Endothelial cell of umbilical vein (primary cell): Measurements from ENCODE around the gene ZNF181.

Experiments used
- EZH2 ChIP-seq: IDR thresholded peaks from 2 replicates; pipeline ENCODE4 v1.6.1; 2012; ENCODE audit warnings: borderline replicate concordance, low read depth, mild to moderate bottlenecking, moderate library complexity, low read length, inconsistent platforms; ENCODE audit not compliant: severe bottlenecking
- TF ChIP-seq, protein P1 (sequence below), 2 donors: IDR thresholded peaks; 1 replicate in 1 of 2; 2 replicates in 1 of 2; pipeline ENCODE4 v1.5.1; 2011; ENCODE audit warnings: low read length in 2 of 2, mild to moderate bottlenecking in 2 of 2, moderate library complexity in 2 of 2, control low read depth in 1 of 2, inconsistent platforms in 1 of 2, low read depth in 1 of 2; ENCODE audit not compliant: insufficient read depth in 1 of 2; ENCODE audit errors: extremely low read depth in 1 of 2
- TF ChIP-seq, protein P2 (sequence below): IDR thresholded peaks from 2 replicates; pipeline ENCODE4 v1.6.1; 2011; ENCODE audit not compliant: insufficient read depth, insufficient read length

DNA sequence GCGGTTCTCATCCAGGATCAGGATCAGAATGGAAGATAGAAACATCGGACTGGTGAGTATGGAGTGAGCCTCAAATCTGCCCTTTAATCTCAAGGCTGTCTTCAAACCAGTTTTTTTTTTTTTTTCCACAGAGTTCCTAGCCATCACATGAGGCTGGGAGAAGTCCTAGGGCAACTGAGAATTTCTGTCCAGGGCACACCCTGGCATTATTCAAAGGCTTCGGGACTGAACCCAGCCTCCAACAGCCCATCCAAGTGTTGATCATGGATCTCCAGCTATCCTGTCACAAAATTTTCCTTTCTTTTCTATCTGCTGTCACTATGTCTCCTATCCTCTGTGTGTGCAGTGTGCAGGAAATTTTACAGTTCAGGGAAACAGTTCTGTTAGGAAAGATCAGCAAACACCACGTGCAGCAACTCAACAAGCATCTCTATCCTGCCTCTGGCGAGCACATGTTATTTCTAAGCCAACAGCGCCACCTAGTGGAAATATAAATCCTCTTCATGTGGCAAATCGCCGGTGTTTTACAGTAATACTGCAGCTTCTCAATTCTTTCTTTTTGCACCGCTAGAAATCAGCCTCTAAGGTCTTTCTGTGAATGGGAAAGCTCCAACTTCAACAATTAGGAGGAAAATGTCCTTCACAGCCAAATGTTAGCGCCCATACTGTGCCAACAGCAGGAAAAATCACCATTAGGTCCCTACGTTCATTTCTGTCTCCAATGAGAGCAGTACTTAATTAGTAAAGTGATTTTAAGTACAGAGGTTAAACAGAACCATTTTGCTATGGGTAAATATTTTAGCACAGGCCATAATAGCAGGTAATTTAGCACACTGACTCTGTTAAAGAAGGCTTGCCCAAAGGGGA is 21.4 kb upstream of the ZNF181 start:
- TF ChIP-seq, protein P1, sequence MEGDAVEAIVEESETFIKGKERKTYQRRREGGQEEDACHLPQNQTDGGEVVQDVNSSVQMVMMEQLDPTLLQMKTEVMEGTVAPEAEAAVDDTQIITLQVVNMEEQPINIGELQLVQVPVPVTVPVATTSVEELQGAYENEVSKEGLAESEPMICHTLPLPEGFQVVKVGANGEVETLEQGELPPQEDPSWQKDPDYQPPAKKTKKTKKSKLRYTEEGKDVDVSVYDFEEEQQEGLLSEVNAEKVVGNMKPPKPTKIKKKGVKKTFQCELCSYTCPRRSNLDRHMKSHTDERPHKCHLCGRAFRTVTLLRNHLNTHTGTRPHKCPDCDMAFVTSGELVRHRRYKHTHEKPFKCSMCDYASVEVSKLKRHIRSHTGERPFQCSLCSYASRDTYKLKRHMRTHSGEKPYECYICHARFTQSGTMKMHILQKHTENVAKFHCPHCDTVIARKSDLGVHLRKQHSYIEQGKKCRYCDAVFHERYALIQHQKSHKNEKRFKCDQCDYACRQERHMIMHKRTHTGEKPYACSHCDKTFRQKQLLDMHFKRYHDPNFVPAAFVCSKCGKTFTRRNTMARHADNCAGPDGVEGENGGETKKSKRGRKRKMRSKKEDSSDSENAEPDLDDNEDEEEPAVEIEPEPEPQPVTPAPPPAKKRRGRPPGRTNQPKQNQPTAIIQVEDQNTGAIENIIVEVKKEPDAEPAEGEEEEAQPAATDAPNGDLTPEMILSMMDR (IDR thresholded peaks at IDR 0.05; ENCODE audit: extremely low read depth in 1 of 2, insufficient read depth in 1 of 2, low read depth in 1 of 2, low read length in 2 of 2), result peak; percentile 39 to 40
- TF ChIP-seq EZH2, result no peak
- TF ChIP-seq, protein P2, sequence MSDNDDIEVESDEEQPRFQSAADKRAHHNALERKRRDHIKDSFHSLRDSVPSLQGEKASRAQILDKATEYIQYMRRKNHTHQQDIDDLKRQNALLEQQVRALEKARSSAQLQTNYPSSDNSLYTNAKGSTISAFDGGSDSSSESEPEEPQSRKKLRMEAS, result peak; percentile 88
